Measurements from ENCODE around the gene GPD1. TPM values are rescaled to one million over a fixed set of nuclear protein-coding genes. Genes with fewer than 3 reads are reported as not detected.
A peak's percentile ranks its signal among the peaks of the same experiment; 100 is the strongest.

Gene GPD1
- total RNA-seq, 2 donors from 2014 or later: 0.93 to 1.1 TPM

DNA sequence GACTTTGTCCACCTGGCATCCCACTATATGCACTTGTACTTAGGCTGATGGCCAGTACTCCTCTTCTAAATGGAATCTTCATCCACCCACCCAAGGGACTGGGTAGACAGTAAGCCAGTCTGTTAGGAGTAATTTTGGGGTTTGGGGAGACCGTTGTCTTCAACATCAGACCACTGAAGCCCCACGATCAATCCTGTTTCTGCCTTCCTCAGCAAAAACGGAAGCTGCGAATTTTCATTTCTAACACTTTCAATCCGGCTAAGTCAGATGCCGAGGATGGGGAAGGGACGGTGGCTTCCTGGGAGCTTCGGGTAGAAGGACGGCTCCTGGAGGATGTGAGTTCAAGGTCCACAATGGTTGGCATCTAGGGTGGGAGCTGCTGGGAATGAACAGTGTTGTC lies 16.7 kb upstream of the GPD1 start:
- Mint-ChIP-seq H3K27ac (no peak overlapping the region), H3K27me3 (ENCODE audit: insufficient read depth) (peaks cover 7% of the 10 kb centered on the region), H3K4me3 (no peak overlapping the region), H3K36me3 (ENCODE audit: low read depth) (peaks cover 58% of the 10 kb centered on the region), H3K4me1 (peaks cover 4% of the 10 kb centered on the region), H3K9me3 (no peaks in the 10 kb centered on the region)
- Histone ChIP-seq H3K9ac (ENCODE audit: extremely low read depth, low read length, poor library complexity, severe bottlenecking) (no peak overlapping the region), H3K27ac (ENCODE audit: low read depth, low read length) (no peak overlapping the region), H3K9me3 (ENCODE audit: control insufficient read depth, low read length) (no peaks in the 10 kb centered on the region), H3K36me3 (ENCODE audit: control insufficient read depth, insufficient read depth, low read length) (peaks cover 54% of the 10 kb centered on the region), H3K4me1 (ENCODE audit: control insufficient read depth, insufficient read depth, low read length) (no peaks in the 10 kb centered on the region), H3K4me3 (ENCODE audit: low read length) (no peak overlapping the region), H3K27me3 (ENCODE audit: control insufficient read depth, insufficient read depth, low read length, poor library complexity, severe bottlenecking) (no peaks in the 10 kb centered on the region)
- DNase-seq: no peak
- 94 to 96% methylated on average over 8 to 9 of the region's 9 CpGs for WGBS, 2 experiments (ENCODE audit: insufficient coverage in 1 of 2, insufficient read length in 1 of 2)
- TF ChIP-seq, protein P1, sequence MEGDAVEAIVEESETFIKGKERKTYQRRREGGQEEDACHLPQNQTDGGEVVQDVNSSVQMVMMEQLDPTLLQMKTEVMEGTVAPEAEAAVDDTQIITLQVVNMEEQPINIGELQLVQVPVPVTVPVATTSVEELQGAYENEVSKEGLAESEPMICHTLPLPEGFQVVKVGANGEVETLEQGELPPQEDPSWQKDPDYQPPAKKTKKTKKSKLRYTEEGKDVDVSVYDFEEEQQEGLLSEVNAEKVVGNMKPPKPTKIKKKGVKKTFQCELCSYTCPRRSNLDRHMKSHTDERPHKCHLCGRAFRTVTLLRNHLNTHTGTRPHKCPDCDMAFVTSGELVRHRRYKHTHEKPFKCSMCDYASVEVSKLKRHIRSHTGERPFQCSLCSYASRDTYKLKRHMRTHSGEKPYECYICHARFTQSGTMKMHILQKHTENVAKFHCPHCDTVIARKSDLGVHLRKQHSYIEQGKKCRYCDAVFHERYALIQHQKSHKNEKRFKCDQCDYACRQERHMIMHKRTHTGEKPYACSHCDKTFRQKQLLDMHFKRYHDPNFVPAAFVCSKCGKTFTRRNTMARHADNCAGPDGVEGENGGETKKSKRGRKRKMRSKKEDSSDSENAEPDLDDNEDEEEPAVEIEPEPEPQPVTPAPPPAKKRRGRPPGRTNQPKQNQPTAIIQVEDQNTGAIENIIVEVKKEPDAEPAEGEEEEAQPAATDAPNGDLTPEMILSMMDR (conservative IDR thresholded peaks at IDR 0.05): no peak

DNA sequence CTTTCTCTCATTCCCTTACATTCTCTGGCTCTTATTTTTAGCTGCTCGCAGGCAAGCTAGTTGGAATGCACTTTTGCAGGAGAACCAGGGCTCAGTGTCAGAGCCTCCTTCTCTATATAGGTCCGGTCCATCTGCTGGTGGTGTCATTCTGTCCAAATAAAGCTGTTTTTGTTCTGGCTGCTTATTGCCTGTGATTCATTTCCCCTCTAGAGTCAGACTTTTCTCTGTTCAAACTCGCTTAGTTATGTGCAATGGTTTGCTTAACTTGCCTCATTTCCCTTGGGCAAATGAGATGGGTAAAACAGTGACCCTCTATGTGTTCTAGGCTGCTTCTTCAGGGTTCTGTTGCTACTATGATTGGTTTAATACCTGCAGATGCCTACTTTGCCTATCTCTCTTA lies 15.8 kb upstream of the GPD1 start:
- H3K27me3 ChIP-seq (ENCODE audit: control insufficient read depth, insufficient read depth, low read length, poor library complexity, severe bottlenecking): no peaks in the 10 kb centered on the region
- Mint-ChIP-seq H3K9me3 (no peaks in the 10 kb centered on the region), H3K4me1 (peaks cover 4% of the 10 kb centered on the region), H3K36me3 (ENCODE audit: low read depth) (peaks cover 61% of the 10 kb centered on the region), H3K27me3 (ENCODE audit: insufficient read depth) (no peaks in the 10 kb centered on the region), H3K27ac (no peak overlapping the region), H3K4me3 (no peak overlapping the region)
- TF ChIP-seq, protein P1 (conservative IDR thresholded peaks at IDR 0.05): no peak
- no peak for DNase-seq
- H3K4me3 ChIP-seq (ENCODE audit: low read length): no peak overlapping the region
- 92 to 95% methylated on average over 2 to 3 of the region's 3 CpGs for WGBS, 2 experiments (ENCODE audit: insufficient coverage in 1 of 2, insufficient read length in 1 of 2)
- H3K27ac ChIP-seq (ENCODE audit: low read depth, low read length): no peak overlapping the region
- H3K9me3 ChIP-seq (ENCODE audit: control insufficient read depth, low read length): no peaks in the 10 kb centered on the region
- H3K36me3 ChIP-seq (ENCODE audit: control insufficient read depth, insufficient read depth, low read length): peaks cover 61% of the 10 kb centered on the region
- H3K4me1 ChIP-seq (ENCODE audit: control insufficient read depth, insufficient read depth, low read length): no peaks in the 10 kb centered on the region
- no peak overlapping the region for H3K9ac ChIP-seq (ENCODE audit: extremely low read depth, low read length, poor library complexity, severe bottlenecking)

DNA sequence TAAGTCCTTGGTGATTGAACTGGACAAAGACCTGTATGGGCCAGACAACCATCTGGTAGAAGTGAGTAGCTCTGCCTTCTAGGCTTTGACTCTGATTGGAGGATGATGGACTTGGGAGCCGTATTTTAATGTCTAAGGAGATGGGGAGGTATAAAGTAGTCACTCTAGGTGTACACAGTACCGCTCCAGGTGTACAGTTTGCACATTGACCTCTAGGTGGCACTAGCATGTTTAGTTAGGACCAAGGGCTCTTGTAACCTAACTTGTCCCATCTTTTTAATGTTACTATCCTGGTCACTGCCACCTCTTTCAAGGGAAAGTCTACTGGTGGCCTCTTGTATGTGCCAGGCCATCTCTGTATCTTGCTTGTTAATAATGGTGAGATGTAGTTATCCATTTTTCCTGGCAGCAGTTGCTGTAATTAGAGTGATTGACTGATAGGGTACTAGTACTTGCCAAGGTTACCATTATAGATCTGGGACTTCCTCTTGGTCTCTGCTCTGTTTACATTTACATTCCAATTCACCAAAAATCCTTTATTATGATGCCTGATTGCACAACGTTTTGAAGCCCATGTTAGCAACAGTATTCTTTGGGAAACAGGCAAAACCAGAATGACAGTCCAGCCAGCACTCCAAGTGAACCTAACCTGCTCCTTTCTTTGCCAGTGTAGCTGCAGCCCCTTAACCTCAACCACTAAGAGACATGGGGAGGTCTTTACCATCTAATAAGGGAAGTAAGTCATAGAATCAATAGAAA lies 15.1 kb upstream of the GPD1 start:
- peaks cover 66% of the 10 kb centered on the region for H3K36me3 ChIP-seq (ENCODE audit: control insufficient read depth, insufficient read depth, low read length)
- H3K9me3 ChIP-seq (ENCODE audit: control insufficient read depth, low read length): no peaks in the 10 kb centered on the region
- 55 to 62% methylated on average over 2 to 3 of the region's 3 CpGs for WGBS, 2 experiments (ENCODE audit: insufficient coverage in 1 of 2, insufficient read length in 1 of 2)
- Mint-ChIP-seq H3K4me1 (peaks cover 4% of the 10 kb centered on the region), H3K9me3 (no peaks in the 10 kb centered on the region), H3K4me3 (no peak overlapping the region), H3K27ac (no peak overlapping the region), H3K27me3 (ENCODE audit: insufficient read depth) (no peaks in the 10 kb centered on the region), H3K36me3 (ENCODE audit: low read depth) (peaks cover 64% of the 10 kb centered on the region)
- TF ChIP-seq, protein P1 (conservative IDR thresholded peaks at IDR 0.05): peak; percentile 88
- DNase-seq: peak; percentile 87
- H3K4me1 ChIP-seq (ENCODE audit: control insufficient read depth, insufficient read depth, low read length): no peaks in the 10 kb centered on the region
- no peak overlapping the region for H3K27ac ChIP-seq (ENCODE audit: low read depth, low read length)
- no peak overlapping the region for H3K9ac ChIP-seq (ENCODE audit: extremely low read depth, low read length, poor library complexity, severe bottlenecking)
- no peaks in the 10 kb centered on the region for H3K27me3 ChIP-seq (ENCODE audit: control insufficient read depth, insufficient read depth, low read length, poor library complexity, severe bottlenecking)
- H3K4me3 ChIP-seq (ENCODE audit: low read length): no peak overlapping the region
